Activated B cell treated with CpG ODN at 0.5 μM for 24 hours (primary cell): ENCODE results near the gene MOB1A. TPM values are rescaled to one million over a fixed set of nuclear protein-coding genes. Genes with fewer than 3 reads are reported as not detected.

Experiments
- ATAC-seq: fragments of 200-7000 bp; cut with Tn5 transposase; one replicate; pipeline ENCODE4 v1.10.0; 2021; ENCODE audit warnings: low read depth, mild to moderate bottlenecking, moderate library complexity
- CTCF ChIA-PET: fragments of 350-600 bp; sonication (Branson Sonifier 250); formaldehyde crosslinking; loops from one replicate; lab custom pipeline; 2021; ENCODE audit warnings: antibody characterized with exemption; lab: Charles Lee
- POLR2A ChIA-PET: fragments of 350-600 bp; sonication (Branson Sonifier 250); formaldehyde crosslinking; loops from one replicate; lab custom pipeline; 2021; ENCODE audit warnings: antibody characterized with exemption; lab: Charles Lee
- DNase-seq: peaks from one replicate; pipeline ENCODE4 v3.0.0; 2022
- H3K27ac Mint-ChIP-seq: one replicate; pipeline ENCODE4 v1.8.0; 2020; ENCODE audit warnings: mixed read lengths
- H3K27me3 Mint-ChIP-seq: one replicate; pipeline ENCODE4 v1.8.0; 2021; ENCODE audit warnings: mixed read lengths
- H3K36me3 Mint-ChIP-seq: one replicate; pipeline ENCODE4 v1.8.0; 2021; ENCODE audit warnings: low read depth, mixed read lengths
- H3K4me1 Mint-ChIP-seq: one replicate; pipeline ENCODE4 v1.8.0; 2021; ENCODE audit warnings: mixed read lengths
- H3K4me3 Mint-ChIP-seq: one replicate; pipeline ENCODE4 v1.8.0; 2020; ENCODE audit warnings: mild to moderate bottlenecking, mixed read lengths
- H3K9me3 Mint-ChIP-seq: one replicate; pipeline ENCODE4 v1.8.0; 2020; ENCODE audit warnings: mixed read lengths
- CTCF ChIP-seq: fragments of 200-600 bp; IDR thresholded peaks from one replicate; pipeline ENCODE4 v1.8.0; 2022; ENCODE audit warnings: antibody characterized with exemption, mild to moderate bottlenecking
- intact Hi-C: fragments of 100-400 bp; cut with micrococcal nuclease; formaldehyde crosslinking; loops from one replicate; pipeline ENCODE4 v1.15.1; 2024
- total RNA-seq: library from RNA; stranded (reverse); gene quantifications from 2 replicates; pipeline ENCODE4 v1.2.3, GENCODE V29; 2022

MOB1A gene
- total RNA-seq, 1 donor from 2014 or later = 318 TPM

GRCh38 chr2:74111380-74111779 is 67.3 kb downstream of the MOB1A start:
- Mint-ChIP-seq H3K27ac (no peak overlapping the region), H3K36me3 (peaks cover 10% of the 10 kb centered on the region), H3K4me1 (no peaks in the 10 kb centered on the region), H3K27me3 (peaks cover 9% of the 10 kb centered on the region), H3K4me3 (no peak overlapping the region), H3K9me3 (no peaks in the 10 kb centered on the region)
- intact Hi-C loops = no loop called here
- ATAC-seq = no peak
- ChIA-PET CTCF (no interaction called here), POLR2A (interaction anchor here (0.5 to 0.8 kb wide), 2 partner anchors 9 to 11 kb away, joined by 3 read pairs; no protein-coding TSS in a partner anchor)
- DNase-seq = no peak
- no peak for TF ChIP-seq CTCF

- ChIA-PET POLR2A (interaction anchor here (1.2 kb wide), 1 partner anchor 122 kb away, joined by 3 read pairs; no protein-coding TSS in a partner anchor), CTCF (interaction anchor here (1.3 kb wide), 1 partner anchor 9 kb away, joined by 5 read pairs; no protein-coding TSS in a partner anchor)
- Mint-ChIP-seq H3K36me3 (peaks cover 14% of the 10 kb centered on the region), H3K27me3 (peaks cover 9% of the 10 kb centered on the region), H3K27ac (no peak overlapping the region), H3K4me3 (no peak overlapping the region), H3K9me3 (no peaks in the 10 kb centered on the region), H3K4me1 (no peaks in the 10 kb centered on the region)
- intact Hi-C loops = no loop called here
- no peak for TF ChIP-seq CTCF
- DNase-seq (no peak), ATAC-seq (no peak)
Measured at GRCh38 chr2:74110537-74110936, 68.1 kb downstream of the MOB1A start.

- no peak for TF ChIP-seq CTCF
- no peak overlapping the region for H3K4me3 Mint-ChIP-seq
- ChIA-PET CTCF (no interaction called here), POLR2A (interaction anchor here (1.2 kb wide), 1 partner anchor 121 kb away, joined by 3 read pairs; no protein-coding TSS in a partner anchor)
- peaks cover 24% of the 10 kb centered on the region for H3K36me3 Mint-ChIP-seq
- ATAC-seq (no peak), DNase-seq (no peak)
- H3K27ac Mint-ChIP-seq = no peak overlapping the region
- intact Hi-C loops = no loop called here
- H3K9me3 Mint-ChIP-seq = no peaks in the 10 kb centered on the region
- no peaks in the 10 kb centered on the region for H3K4me1 Mint-ChIP-seq
- H3K27me3 Mint-ChIP-seq = peaks cover 3% of the 10 kb centered on the region
Measured at GRCh38 chr2:74109551-74109950, 69.1 kb downstream of the MOB1A start.

GRCh38 chr2:74107071-74107470 is 71.6 kb downstream of the MOB1A start:
- ChIA-PET POLR2A (interaction anchor here (1.1 kb wide), 1 partner anchor 10 kb away, joined by 3 read pairs; no protein-coding TSS in a partner anchor), CTCF (no interaction called here)
- no peak for DNase-seq
- intact Hi-C loops = no loop called here
- no peak for TF ChIP-seq CTCF
- Mint-ChIP-seq H3K9me3 (no peaks in the 10 kb centered on the region), H3K27ac (no peak overlapping the region), H3K4me3 (no peak overlapping the region), H3K4me1 (no peaks in the 10 kb centered on the region), H3K27me3 (no peaks in the 10 kb centered on the region), H3K36me3 (peaks cover 46% of the 10 kb centered on the region)
- no peak for ATAC-seq

- ChIA-PET CTCF (interaction anchor here (0.6 to 3.0 kb wide), 4 partner anchors 156 to 283 kb away, joined by 3 to 13 read pairs (median 3); no protein-coding TSS in a partner anchor), POLR2A (interaction anchor here (1.0 to 1.3 kb wide), 2 partner anchors 15 to 194 kb away, joined by 3 read pairs; no protein-coding TSS in a partner anchor)
- no peak for TF ChIP-seq CTCF
- Mint-ChIP-seq H3K27ac (no peak overlapping the region), H3K4me3 (no peak overlapping the region), H3K36me3 (peaks cover 63% of the 10 kb centered on the region), H3K4me1 (no peaks in the 10 kb centered on the region), H3K27me3 (no peaks in the 10 kb centered on the region), H3K9me3 (no peaks in the 10 kb centered on the region)
- ATAC-seq = no peak
- DNase-seq = no peak
- intact Hi-C loops = loop anchor here (1.0 kb wide), 2 partner anchors 197 to 281 kb away; no protein-coding TSS in a partner anchor
Measured at GRCh38 chr2:74105413-74105812, 73.3 kb downstream of the MOB1A start.
